HepG2 (cell line): Measurements from ENCODE around the gene RPAP2. TPM values are rescaled to one million over a fixed set of nuclear protein-coding genes. Genes with fewer than 3 reads are reported as not detected.

ENCODE experiments used
- ARNT ChIP-seq: fragments of 450-650 bp; IDR thresholded peaks from 2 replicates; pipeline ENCODE4 v1.6.1; 2017
- CEBPB ChIP-seq: IDR thresholded peaks from 2 replicates; pipeline ENCODE4 v1.6.1; 2011; ENCODE audit warnings: low read depth, low read length, improper control_type of control experiment, borderline replicate concordance
- CHD4 ChIP-seq: fragments of 200-600 bp; sonication (generic); IDR thresholded peaks from 2 replicates; pipeline ENCODE4 v1.7.0; 2017; ENCODE audit warnings: mild to moderate bottlenecking, low read length, borderline replicate concordance
- DR1 ChIP-seq: sonication (generic); formaldehyde crosslinking; IDR thresholded peaks from 2 replicates; pipeline ENCODE4 v1.8.0; 2021; ENCODE audit warnings: mild to moderate bottlenecking, missing genetic modification reagents, inconsistent platforms
- HOXA5 ChIP-seq: sonication (generic); formaldehyde crosslinking; IDR thresholded peaks from 2 replicates; pipeline ENCODE4 v1.4.0; 2020; ENCODE audit warnings: missing genetic modification reagents
- KLF6 ChIP-seq: IDR thresholded peaks from 2 replicates; pipeline ENCODE4 v1.8.0; 2016; ENCODE audit warnings: missing biosample characterization, missing genetic modification reagents
- MBNL3 ChIP-seq: fragments of 250-450 bp; sonication (Bioruptor Pico); conservative IDR thresholded peaks from 2 replicates; pipeline ENCODE4 v1.8.0; 2022; ENCODE audit warnings: mild to moderate bottlenecking, inconsistent platforms
- NFATC3 ChIP-seq: sonication (generic); formaldehyde crosslinking; IDR thresholded peaks from 2 replicates; pipeline ENCODE4 v1.5.1; 2020; ENCODE audit warnings: mild to moderate bottlenecking, missing genetic modification reagents
- NFE2L2 ChIP-seq: fragments of 150-350 bp; IDR thresholded peaks from 2 replicates; pipeline ENCODE4 v1.6.1; 2014; ENCODE audit warnings: low read length
- NR2F1 ChIP-seq, 2 experiments: fragments of 450-650 bp in 1 of 2; formaldehyde crosslinking in 1 of 2; IDR thresholded peaks; 2 replicates each; pipeline versions ENCODE4 v1.5.0 to v1.6.1; 2016 to 2020; ENCODE audit warnings: mild to moderate bottlenecking in 1 of 2, missing compliant biosample characterization in 1 of 2, missing genetic modification reagents in 1 of 2, moderate library complexity in 1 of 2
- RBAK ChIP-seq: sonication (generic); formaldehyde crosslinking; IDR thresholded peaks from 2 replicates; pipeline ENCODE4 v1.5.1; 2020; ENCODE audit warnings: mild to moderate bottlenecking, missing genetic modification reagents
- SCMH1 ChIP-seq: sonication (generic); formaldehyde crosslinking; IDR thresholded peaks from 2 replicates; pipeline ENCODE4 v1.9.0; 2021; ENCODE audit warnings: missing genetic modification reagents, mild to moderate bottlenecking, borderline replicate concordance
- SMC3 ChIP-seq: IDR thresholded peaks from 2 replicates; pipeline ENCODE4 v1.6.1; 2011; ENCODE audit warnings: low read length, improper control_type of control experiment
- SMYD3 ChIP-seq: sonication (generic); formaldehyde crosslinking; IDR thresholded peaks from 2 replicates; pipeline ENCODE4 v1.8.1; 2023; ENCODE audit warnings: mild to moderate bottlenecking, missing genetic modification reagents
- SYNCRIP ChIP-seq: fragments of 200-400 bp; formaldehyde crosslinking; IDR thresholded peaks from 2 replicates; pipeline ENCODE4 v1.6.1; 2018; ENCODE audit warnings: mild to moderate bottlenecking, low read depth, low read length; ENCODE audit not compliant: insufficient read depth
- TMF1 ChIP-seq: sonication (generic); formaldehyde crosslinking; IDR thresholded peaks from 2 replicates; pipeline ENCODE4 v1.8.1; 2022; ENCODE audit warnings: low read depth, missing genetic modification reagents
- ZBTB7B ChIP-seq: sonication (generic); formaldehyde crosslinking; IDR thresholded peaks from 2 replicates; pipeline ENCODE4 v1.4.0; 2020; ENCODE audit warnings: missing genetic modification reagents
- ZNF136 ChIP-seq: sonication (generic); formaldehyde crosslinking; IDR thresholded peaks from 2 replicates; pipeline ENCODE4 v1.8.1; 2022; ENCODE audit warnings: low read depth, mild to moderate bottlenecking, moderate library complexity, missing genetic modification reagents
- ZNF274 ChIP-seq: sonication (generic); formaldehyde crosslinking; IDR thresholded peaks from 2 replicates; pipeline ENCODE4 v1.5.1; 2020; ENCODE audit warnings: mild to moderate bottlenecking, missing genetic modification reagents
- ZNF33A ChIP-seq: sonication (generic); formaldehyde crosslinking; IDR thresholded peaks from 2 replicates; pipeline ENCODE4 v1.5.1; 2020; ENCODE audit warnings: missing genetic modification reagents, mild to moderate bottlenecking, moderate library complexity, borderline replicate concordance
- ZNF615 ChIP-seq: sonication (generic); formaldehyde crosslinking; IDR thresholded peaks from 2 replicates; pipeline ENCODE4 v1.5.0; 2020; ENCODE audit warnings: mild to moderate bottlenecking, missing genetic modification reagents, borderline replicate concordance
- ZNF781 ChIP-seq: sonication (generic); formaldehyde crosslinking; IDR thresholded peaks from 2 replicates; pipeline ENCODE4 v1.5.1; 2020; ENCODE audit warnings: borderline replicate concordance, mild to moderate bottlenecking, missing genetic modification reagents; ENCODE audit errors: not compliant biosample characterization
- ZNF788 ChIP-seq: sonication (generic); formaldehyde crosslinking; IDR thresholded peaks from 2 replicates; pipeline ENCODE4 v1.5.0; 2020; ENCODE audit warnings: mild to moderate bottlenecking, missing genetic modification reagents, borderline replicate concordance
- ZNF792 ChIP-seq: IDR thresholded peaks from 2 replicates; pipeline ENCODE4 v1.6.1; 2016
- polyA plus RNA-seq, 8 experiments: library from polyadenylated mRNA; depleted of rRNA in 3 of 8; stranded (reverse) in 7 of 8; unstranded in 1 of 8; fragments of >200 nt; fragmentation: Illumina TruSeq in 4 of 8; extraction: Trizol in 4 of 8; gene quantifications; 2 replicates each; pipeline versions ENCODE4 v1.2.1 to v1.2.3, GENCODE V29; 2011 to 2016; ENCODE audit warnings: low read depth in 4 of 8, missing spikeins in 1 of 8, mixed read lengths in 1 of 8; ENCODE audit not compliant: insufficient read depth in 1 of 8
- total RNA-seq, 5 experiments: library from RNA; depleted of rRNA; stranded (reverse); fragments of >200 nt; fragmentation: Illumina TruSeq; extraction: Trizol; gene quantifications; 2 replicates each; pipeline ENCODE4 v1.2.3, GENCODE V29; 2016; ENCODE audit warnings: low read depth in 1 of 5
- TF ChIP-seq, protein P1 (sequence below): sonication (generic); formaldehyde crosslinking; IDR thresholded peaks from 2 replicates; pipeline ENCODE4 v1.8.1; 2023; ENCODE audit warnings: mild to moderate bottlenecking, missing genetic modification reagents
- TF ChIP-seq, protein P2 (sequence below): fragments of 450-650 bp; IDR thresholded peaks from 2 replicates; pipeline ENCODE4 v1.6.1; 2016
- TF ChIP-seq, protein P3 (sequence below): sonication (generic); formaldehyde crosslinking; IDR thresholded peaks from 2 replicates; pipeline ENCODE4 v1.4.0; 2020; ENCODE audit warnings: missing genetic modification reagents

Gene RPAP2
- total and polyA plus RNA-seq, 2 of the 13 experiments (the other 11 are each of a cell fraction or from before 2014, with no cell fraction given) = 10.0 to 34.8 TPM

DNA sequence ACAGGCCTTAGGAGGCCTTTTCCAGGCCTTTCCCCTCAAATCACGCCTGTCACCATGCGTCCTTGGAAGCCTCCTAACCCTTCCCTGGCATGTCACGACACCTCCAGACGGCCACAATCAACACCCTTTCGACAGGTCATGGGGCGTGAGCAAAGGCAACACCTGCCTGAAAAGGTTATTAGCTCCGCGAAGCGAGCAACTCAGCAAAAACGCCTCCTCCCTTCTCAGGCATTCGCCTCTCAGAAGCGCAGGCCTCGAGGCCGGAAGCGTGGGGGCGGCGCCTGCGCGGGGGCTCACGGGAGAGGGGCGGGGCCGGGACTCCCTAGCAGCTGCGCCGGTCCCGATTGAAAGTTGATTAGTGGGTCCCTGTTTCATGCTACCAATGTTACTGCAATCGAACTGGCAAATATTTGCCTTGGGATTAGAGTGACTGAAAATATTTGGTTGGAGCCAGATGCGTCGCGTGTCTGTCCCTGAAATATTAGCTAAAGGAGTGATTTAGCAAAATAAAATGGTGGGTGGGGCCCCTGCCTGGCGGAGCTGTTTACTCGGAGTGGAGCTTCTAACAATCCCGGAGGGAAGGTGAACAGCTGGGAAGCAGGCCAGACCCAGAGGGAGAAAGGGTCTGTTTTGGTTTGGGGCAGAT, 143.0 kb downstream of the RPAP2 start (continued):
- TF ChIP-seq CEBPB (0 out of 2 replicates have a peak, but pooled peaks have one; percentile 6), ZNF33A (peak; percentile 92; the same call in 1 of the 2 replicates), SYNCRIP (no peak), DR1 (CRISPR knock-in tag) (peak; percentile 66; the same call in 1 of the 2 replicates), KLF6 (CRISPR knock-in tag) (peak; percentile 60), MBNL3 (CRISPR knock-in tag) (no peak), NFATC3 (CRISPR knock-in tag) (no peak), ZNF792 (0 out of 2 replicates have a peak, but pooled peaks have one; percentile 42), ZNF136 (CRISPR knock-in tag) (peak; percentile 29; the same call in 1 of the 2 replicates), ARNT (no peak), ZNF274 (CRISPR knock-in tag) (peak; percentile 79), ZNF788 (CRISPR knock-in tag) (peak; percentile 94), SMYD3 (peak; percentile 76; the same call in 1 of the 2 replicates), SCMH1 (CRISPR knock-in tag) (no peak), HOXA5 (CRISPR knock-in tag) (peak; percentile 75), NFE2L2 (peak; percentile 47; the same call in 1 of the 2 replicates), TMF1 (CRISPR knock-in tag) (peak; percentile 58; the same call in 1 of the 2 replicates), ZBTB7B (CRISPR knock-in tag) (peak; percentile 61; the same call in 1 of the 2 replicates), NR2F1 (CRISPR knock-in tag; IDR thresholded peaks at IDR 0.05) (no peak), RBAK (no peak), SMC3 (no peak), ZNF615 (peak; percentile 87), CHD4 (no peak), ZNF781 (no peak)
- TF ChIP-seq, protein P1, sequence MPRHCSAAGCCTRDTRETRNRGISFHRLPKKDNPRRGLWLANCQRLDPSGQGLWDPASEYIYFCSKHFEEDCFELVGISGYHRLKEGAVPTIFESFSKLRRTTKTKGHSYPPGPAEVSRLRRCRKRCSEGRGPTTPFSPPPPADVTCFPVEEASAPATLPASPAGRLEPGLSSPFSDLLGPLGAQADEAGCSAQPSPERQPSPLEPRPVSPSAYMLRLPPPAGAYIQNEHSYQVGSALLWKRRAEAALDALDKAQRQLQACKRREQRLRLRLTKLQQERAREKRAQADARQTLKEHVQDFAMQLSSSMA (CRISPR knock-in tag) = 0 out of 2 replicates have a peak, but pooled peaks have one; percentile 29
- TF ChIP-seq, protein P2, sequence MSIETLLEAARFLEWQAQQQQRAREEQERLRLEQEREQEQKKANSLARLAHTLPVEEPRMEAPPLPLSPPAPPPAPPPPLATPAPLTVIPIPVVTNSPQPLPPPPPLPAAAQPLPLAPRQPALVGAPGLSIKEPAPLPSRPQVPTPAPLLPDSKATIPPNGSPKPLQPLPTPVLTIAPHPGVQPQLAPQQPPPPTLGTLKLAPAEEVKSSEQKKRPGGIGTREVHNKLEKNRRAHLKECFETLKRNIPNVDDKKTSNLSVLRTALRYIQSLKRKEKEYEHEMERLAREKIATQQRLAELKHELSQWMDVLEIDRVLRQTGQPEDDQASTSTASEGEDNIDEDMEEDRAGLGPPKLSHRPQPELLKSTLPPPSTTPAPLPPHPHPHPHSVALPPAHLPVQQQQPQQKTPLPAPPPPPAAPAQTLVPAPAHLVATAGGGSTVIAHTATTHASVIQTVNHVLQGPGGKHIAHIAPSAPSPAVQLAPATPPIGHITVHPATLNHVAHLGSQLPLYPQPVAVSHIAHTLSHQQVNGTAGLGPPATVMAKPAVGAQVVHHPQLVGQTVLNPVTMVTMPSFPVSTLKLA = no peak
- TF ChIP-seq, protein P3, sequence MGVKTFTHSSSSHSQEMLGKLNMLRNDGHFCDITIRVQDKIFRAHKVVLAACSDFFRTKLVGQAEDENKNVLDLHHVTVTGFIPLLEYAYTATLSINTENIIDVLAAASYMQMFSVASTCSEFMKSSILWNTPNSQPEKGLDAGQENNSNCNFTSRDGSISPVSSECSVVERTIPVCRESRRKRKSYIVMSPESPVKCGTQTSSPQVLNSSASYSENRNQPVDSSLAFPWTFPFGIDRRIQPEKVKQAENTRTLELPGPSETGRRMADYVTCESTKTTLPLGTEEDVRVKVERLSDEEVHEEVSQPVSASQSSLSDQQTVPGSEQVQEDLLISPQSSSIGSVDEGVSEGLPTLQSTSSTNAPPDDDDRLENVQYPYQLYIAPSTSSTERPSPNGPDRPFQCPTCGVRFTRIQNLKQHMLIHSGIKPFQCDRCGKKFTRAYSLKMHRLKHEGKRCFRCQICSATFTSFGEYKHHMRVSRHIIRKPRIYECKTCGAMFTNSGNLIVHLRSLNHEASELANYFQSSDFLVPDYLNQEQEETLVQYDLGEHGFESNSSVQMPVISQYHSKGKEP = 0 out of 2 replicates have a peak, but pooled peaks have one; percentile 40
